DND-41 (cell line): ENCODE results near the gene CTIF.

Experiments used
- CTCF ChIP-seq: IDR thresholded peaks from 2 replicates; pipeline ENCODE4 v1.5.1; 2012; ENCODE audit warnings: borderline replicate concordance, low read length, moderate library complexity, mild to moderate bottlenecking; ENCODE audit not compliant: poor library complexity, severe bottlenecking; ENCODE audit errors: extremely low read depth
- EZH2 ChIP-seq: IDR thresholded peaks from 3 replicates; pipeline ENCODE4 v1.6.1; 2012; ENCODE audit warnings: borderline replicate concordance, low read depth, mild to moderate bottlenecking, moderate library complexity, low read length, inconsistent platforms; ENCODE audit not compliant: severe bottlenecking

DNA sequence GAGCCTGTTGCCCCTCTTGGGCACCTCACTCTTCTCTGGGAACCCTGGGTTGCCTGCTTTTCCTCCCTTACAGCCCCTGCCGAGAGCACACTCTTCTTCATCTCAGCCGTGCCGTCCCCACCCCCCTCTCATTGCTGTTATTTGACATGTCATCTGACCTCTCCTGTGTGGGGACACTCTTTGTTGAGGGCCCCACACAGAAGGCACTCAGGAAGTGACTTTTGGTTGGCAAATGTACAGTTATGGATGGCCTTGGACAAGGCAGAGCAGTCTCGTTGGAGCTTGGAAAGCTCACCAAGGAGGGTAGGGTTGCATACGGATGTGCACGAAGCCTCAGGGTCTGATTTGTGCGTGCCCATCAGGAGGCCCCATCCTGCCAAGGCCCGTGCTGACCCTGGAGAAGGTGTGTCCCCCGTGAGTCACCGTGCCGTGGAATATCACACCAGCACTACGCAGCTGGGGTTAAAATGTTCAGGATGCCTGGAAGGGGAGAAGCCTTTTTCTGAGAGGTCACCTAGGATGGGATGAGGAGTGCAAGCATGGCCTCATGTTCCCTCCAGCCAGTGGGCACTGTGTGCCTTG lies 93.9 kb downstream of the CTIF start:
- TF ChIP-seq CTCF (no peak), EZH2 (no peak)
